Thyroid gland (tissue), 4 donors: ENCODE results near the gene MAJIN. TPM values are rescaled to one million over a fixed set of nuclear protein-coding genes. Genes with fewer than 3 reads are reported as not detected.

ENCODE experiments used
- DNase-seq, 2 donors: peaks; one replicate each; pipeline ENCODE4 v3.0.0-alpha.2; 2019
- H3K27ac ChIP-seq, 3 donors: fragments of 200-600 bp; sonication (generic); 1 replicate in 2 of 3; 2 replicates in 1 of 3; pipeline ENCODE4 v1.5.1; 2016 to 2019; ENCODE audit warnings: mild to moderate bottlenecking in 1 of 3, moderate library complexity in 1 of 3
- H3K27me3 ChIP-seq: fragments of 200-600 bp; sonication (generic); one replicate; pipeline ENCODE4 v1.5.1; 2019
- H3K36me3 ChIP-seq, 2 donors: fragments of 200-600 bp; sonication (generic); one replicate each; pipeline ENCODE4 v1.5.1; 2016 to 2019
- H3K4me1 ChIP-seq, 2 donors: fragments of 200-600 bp; sonication (generic); one replicate each; pipeline ENCODE4 v1.5.1; 2017 to 2019
- H3K4me3 ChIP-seq, 3 donors: fragments of 200-600 bp; sonication (generic); replicated peaks in 1 of 3; 1 replicate in 2 of 3; 2 replicates in 1 of 3; pipeline ENCODE4 v1.5.1; 2016; ENCODE audit warnings: mild to moderate bottlenecking in 1 of 3
- H3K9me3 ChIP-seq: fragments of 200-600 bp; sonication (generic); one replicate; pipeline ENCODE4 v1.5.1; 2017
- POLR2A ChIP-seq, 2 donors: fragments of 450-650 bp; IDR thresholded peaks; one replicate each; pipeline ENCODE4 v1.6.1; 2017; ENCODE audit warnings: antibody characterized with exemption in 2 of 2, mild to moderate bottlenecking in 2 of 2, moderate library complexity in 1 of 2
- WGBS, 2 donors: methylation state at CpG; one replicate each; pipeline ENCODE4 v1.1.5; 2017; 5-methylcytosine and 5-hydroxymethylcytosine counted together
- intact Hi-C: fragments of 100-400 bp; cut with DNase I; formaldehyde crosslinking; loops from one replicate; pipeline ENCODE4 v1.15.1; 2023
- total RNA-seq, 4 donors: library from RNA; depleted of rRNA; stranded (reverse); fragments of >200 nt; gene quantifications; one replicate each; pipeline ENCODE4 v1.2.3, GENCODE V29; 2016
- TF ChIP-seq, protein P1 (sequence below), 6 experiments: fragments of 200-600 bp in 3 of 6; fragments of 450-650 bp in 3 of 6; sonication (generic) in 3 of 6; IDR thresholded peaks; one replicate each; pipeline ENCODE4 v1.5.1; 2016 to 2019; ENCODE audit warnings: antibody characterized with exemption in 6 of 6, mild to moderate bottlenecking in 2 of 6, inconsistent platforms in 1 of 6, moderate library complexity in 1 of 6

The MAJIN gene
- total RNA-seq, 4 donors from 2014 or later = 0.27 TPM; not detected in 3

GRCh38 chr11:65016705-65017104 is 44.8 kb upstream of the MAJIN start:
- Histone ChIP-seq H3K4me1 (peaks cover 11 to 13% of the 10 kb centered on the region in 2 donors), H3K27ac (no peak overlapping the region), H3K27me3 (no peaks in the 10 kb centered on the region), H3K9me3 (no peaks in the 10 kb centered on the region), H3K36me3 (peaks cover 4 to 8% of the 10 kb centered on the region in 2 donors), H3K4me3 (no peak overlapping the region)
- intact Hi-C loops = loop anchor here (5.0 to 10.0 kb wide), 2 partner anchors 98 to 104 kb away; partner anchors contain the start of genes TM7SF2 and ZNHIT2
- TF ChIP-seq POLR2A (IDR thresholded peaks at IDR 0.05) = no peak
- TF ChIP-seq, protein P1, sequence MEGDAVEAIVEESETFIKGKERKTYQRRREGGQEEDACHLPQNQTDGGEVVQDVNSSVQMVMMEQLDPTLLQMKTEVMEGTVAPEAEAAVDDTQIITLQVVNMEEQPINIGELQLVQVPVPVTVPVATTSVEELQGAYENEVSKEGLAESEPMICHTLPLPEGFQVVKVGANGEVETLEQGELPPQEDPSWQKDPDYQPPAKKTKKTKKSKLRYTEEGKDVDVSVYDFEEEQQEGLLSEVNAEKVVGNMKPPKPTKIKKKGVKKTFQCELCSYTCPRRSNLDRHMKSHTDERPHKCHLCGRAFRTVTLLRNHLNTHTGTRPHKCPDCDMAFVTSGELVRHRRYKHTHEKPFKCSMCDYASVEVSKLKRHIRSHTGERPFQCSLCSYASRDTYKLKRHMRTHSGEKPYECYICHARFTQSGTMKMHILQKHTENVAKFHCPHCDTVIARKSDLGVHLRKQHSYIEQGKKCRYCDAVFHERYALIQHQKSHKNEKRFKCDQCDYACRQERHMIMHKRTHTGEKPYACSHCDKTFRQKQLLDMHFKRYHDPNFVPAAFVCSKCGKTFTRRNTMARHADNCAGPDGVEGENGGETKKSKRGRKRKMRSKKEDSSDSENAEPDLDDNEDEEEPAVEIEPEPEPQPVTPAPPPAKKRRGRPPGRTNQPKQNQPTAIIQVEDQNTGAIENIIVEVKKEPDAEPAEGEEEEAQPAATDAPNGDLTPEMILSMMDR (IDR thresholded peaks at IDR 0.05) = no peak
- 88 to 95% methylated on average over 4 of the region's 4 CpGs for WGBS, 2 donors
- DNase-seq = no peak

DNA sequence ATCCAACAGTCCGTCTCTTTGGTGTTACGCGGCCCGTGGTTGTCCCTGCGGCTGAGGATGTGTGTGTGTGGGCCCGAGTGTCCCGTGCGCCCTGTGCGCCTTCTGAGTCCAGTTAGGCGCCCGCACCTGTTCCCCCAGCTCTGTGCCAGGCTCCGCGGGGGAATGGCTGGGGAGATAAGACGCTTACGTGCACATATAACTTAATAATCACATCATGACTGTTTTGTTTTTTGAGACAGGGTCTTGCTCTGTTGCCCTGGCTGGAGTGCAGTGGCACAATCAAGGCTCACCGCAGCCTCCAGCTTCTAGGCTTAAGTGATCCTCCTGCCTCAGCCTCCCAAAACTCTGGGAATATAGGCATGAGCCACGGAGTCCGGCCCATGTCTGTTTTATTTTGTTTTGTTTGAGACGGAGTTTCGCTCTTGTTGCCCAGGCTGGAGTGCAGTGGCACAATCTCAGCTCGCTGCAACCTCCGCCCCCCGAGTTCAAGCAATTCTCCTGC is 42.9 kb upstream of the MAJIN start:
- WGBS, 2 donors = 38 to 72% methylated on average over 10 to 21 of the region's 23 CpGs
- DNase-seq = no peak
- peak overlapping the region; percentile 78 to 89 (median 87) for H3K4me3 ChIP-seq
- H3K9me3 ChIP-seq = no peaks in the 10 kb centered on the region
- H3K27ac ChIP-seq = peak overlapping the region; percentile 94 to 99 (median 95)
- no peaks in the 10 kb centered on the region for H3K27me3 ChIP-seq
- H3K36me3 ChIP-seq = peaks cover under 1 to 8% of the 10 kb centered on the region in 2 donors
- TF ChIP-seq POLR2A (IDR thresholded peaks at IDR 0.05) = no peak
- TF ChIP-seq, protein P1 (IDR thresholded peaks at IDR 0.05) = no peak
- intact Hi-C loops = loop anchor here (2.0 to 10.0 kb wide), 3 partner anchors 70 to 102 kb away; partner anchors contain the start of genes CDCA5, TM7SF2, ZFPL1 and ZNHIT2
- peaks cover 11 to 13% of the 10 kb centered on the region in 2 donors for H3K4me1 ChIP-seq

DNA sequence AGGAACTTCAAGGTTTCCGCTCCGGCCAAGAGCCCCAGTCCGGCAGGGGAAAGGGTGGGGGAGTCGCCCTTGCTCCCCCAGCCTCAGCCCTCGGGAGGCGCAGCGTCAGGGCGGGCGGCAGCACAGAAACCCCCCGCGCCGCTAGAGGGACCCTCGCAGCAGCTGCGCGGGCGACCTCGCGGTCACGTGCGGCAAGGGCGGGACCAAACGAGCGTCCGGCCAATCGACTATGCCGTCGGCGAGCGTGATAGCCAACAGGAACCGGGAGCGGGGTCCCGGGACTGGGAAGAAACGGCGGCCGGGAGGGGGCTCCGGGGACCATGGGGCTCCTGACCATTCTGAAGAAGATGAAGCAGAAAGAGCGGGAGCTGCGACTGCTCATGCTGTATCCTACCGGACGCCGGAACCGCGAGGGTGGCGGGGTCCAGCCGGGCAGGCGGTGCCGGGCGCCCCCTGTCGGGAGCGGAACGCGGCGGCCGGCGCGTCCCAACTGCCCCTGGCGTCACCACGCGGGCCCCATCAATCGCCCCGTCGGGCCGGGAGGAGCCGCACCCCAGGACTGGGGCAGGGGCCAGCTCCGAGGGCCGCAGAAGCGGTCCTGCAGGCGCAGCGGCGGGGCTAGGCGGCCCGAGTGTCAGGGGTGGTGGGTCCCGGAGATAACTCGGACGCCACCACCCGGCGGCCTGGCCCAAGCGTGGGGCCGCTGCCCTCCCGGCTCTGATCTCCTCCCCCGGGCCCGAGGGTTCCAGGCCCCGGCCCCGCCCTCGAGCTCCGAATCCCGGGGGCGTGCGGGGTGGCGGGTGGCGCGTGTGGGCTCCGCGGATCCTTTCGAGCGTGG is 42.2 kb upstream of the MAJIN start, which contains the start of gene ARL2:
Gene ARL2 (plus strand): TSS at position 273 of the 838 bp plus-strand sequence. CDS start 48 bp downstream, at position 321.
- WGBS, 2 donors = 0% methylated on average over 14 of the region's 96 CpGs; no CpG with 5 or more reads in 1 of the 2 donors
- Histone ChIP-seq H3K4me1 (peaks cover 11 to 13% of the 10 kb centered on the region in 2 donors), H3K9me3 (no peaks in the 10 kb centered on the region), H3K27me3 (no peaks in the 10 kb centered on the region), H3K27ac (peak within 1 kb of the TSS; percentile 94 to 99 (median 95)), H3K36me3 (peaks cover 0 to 8% of the 10 kb centered on the region in 2 donors), H3K4me3 (peak within 1 kb of the TSS; percentile 78 to 89 (median 87))
- intact Hi-C loops = loop anchor here (2.0 to 10.0 kb wide), 2 partner anchors 71 to 101 kb away; partner anchors contain the start of genes CDCA5, TM7SF2, ZFPL1 and ZNHIT2
- TF ChIP-seq, protein P1 (IDR thresholded peaks at IDR 0.05) = peak; percentile 28 to 92 (median 79)
- TF ChIP-seq POLR2A (IDR thresholded peaks at IDR 0.05) = no peak
- peak; percentile 86 to 90 for DNase-seq

DNA sequence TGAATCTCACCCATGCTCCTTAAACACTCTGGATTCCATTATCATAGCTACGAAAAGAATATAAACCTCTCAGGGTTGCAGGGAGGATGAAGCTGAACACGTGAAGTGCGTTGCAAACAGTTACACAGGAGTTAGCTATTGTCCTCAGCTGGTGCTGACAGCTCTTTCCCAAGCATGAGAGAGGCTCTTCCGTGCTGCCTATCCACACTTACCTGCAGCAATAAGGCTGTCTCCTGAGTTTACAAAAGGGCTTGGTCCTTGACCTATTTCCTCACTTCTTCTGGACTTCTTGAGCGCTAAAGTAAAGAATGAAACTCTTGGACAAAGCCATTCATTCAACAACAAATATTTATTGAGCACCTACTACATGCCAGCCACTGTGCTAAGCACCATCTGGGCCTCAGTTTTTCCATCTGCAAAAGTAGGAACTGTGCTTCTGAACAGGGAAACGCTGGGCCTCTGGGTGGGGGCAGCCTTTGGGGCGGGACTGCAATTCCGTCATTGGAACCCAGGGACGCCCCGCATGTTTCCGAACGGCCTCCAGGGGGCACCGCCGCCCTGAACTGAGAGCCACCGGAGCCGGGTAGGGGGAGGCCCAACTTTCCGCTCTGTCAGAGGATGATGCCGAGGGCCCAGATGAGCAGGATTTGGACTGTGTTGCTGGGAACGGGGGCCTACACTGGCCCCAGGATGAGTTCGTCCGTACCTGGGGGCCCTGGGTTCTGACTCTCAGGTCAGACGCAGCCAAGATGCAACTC is 41.4 kb upstream of the MAJIN start:
- no peaks in the 10 kb centered on the region for H3K27me3 ChIP-seq
- peak; percentile 87 to 89 for DNase-seq
- H3K4me1 ChIP-seq = peaks cover 11 to 13% of the 10 kb centered on the region in 2 donors
- peaks cover 0 to 2% of the 10 kb centered on the region in 2 donors for H3K36me3 ChIP-seq
- H3K4me3 ChIP-seq = peak overlapping the region; percentile 78 to 89 (median 87)
- intact Hi-C loops = loop anchor here (10.0 kb wide), 1 partner anchor 101 kb away; the partner anchor contains the start of genes TM7SF2 and ZNHIT2
- WGBS, 2 donors = 19 to 36% methylated on average over 5 to 13 of the region's 22 CpGs
- H3K27ac ChIP-seq = peak overlapping the region; percentile 94 to 99 (median 95)
- H3K9me3 ChIP-seq = no peaks in the 10 kb centered on the region
- TF ChIP-seq POLR2A (IDR thresholded peaks at IDR 0.05) = peak in 1 of 2 donors; percentile 59
- TF ChIP-seq, protein P1 (IDR thresholded peaks at IDR 0.05) = peak; percentile 50 to 82 (median 68)
